Activated effector memory CD4-positive, alpha-beta T cell treated with Interleukin-2 at 50 U/mL for 16 hours (primary cell): Measurements from ENCODE around the gene TKTL1.
A peak's percentile ranks its signal among the peaks of the same experiment; 100 is the strongest.

Source experiments
- DNase-seq: peaks from one replicate; pipeline ENCODE4 v3.0.0-alpha.2; 2020

TKTL1 gene

DNA sequence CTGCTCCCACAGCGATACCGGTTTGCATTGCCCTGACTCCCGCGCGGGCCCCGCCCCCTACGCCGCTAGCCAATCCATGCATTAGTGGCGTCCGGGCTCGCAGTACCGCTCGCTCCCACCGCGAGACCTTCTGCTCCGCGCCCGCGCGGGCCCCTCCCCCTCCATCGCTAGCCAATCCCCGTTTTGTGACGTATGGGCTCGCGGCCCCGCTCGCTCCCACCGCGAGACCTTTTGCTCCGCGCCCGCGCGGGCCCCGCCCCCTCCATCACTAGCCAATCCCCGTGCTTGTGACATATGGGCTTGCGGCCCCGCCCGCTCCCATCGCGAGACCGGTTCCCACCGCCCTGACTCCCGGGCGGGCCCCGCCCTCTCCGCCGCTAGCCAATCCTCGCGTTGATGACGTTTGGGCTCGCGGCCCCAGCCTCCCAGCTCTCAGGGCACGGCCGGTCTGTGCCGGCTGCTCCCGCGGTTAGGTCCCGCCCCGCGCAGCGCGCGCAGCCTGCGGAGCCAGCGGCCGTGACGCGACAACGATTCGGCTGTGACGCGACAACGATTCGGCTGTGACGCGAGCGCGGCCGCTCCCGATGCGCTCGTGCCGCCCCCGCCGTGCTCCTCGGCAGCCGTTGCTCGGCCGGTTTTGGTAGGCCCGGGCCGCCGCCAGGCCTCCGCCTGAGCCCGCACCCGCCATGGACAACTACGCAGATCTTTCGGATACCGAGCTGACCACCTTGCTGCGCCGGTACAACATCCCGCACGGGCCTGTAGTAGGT lies 83.4 kb downstream of the TKTL1 start, which contains the start of gene EMD:
TSS of gene EMD (plus strand) at position 497 of the 770 bp plus-strand sequence. CDS start at position 687, 190 bp downstream.
- DNase-seq = peak; percentile 95

DNA sequence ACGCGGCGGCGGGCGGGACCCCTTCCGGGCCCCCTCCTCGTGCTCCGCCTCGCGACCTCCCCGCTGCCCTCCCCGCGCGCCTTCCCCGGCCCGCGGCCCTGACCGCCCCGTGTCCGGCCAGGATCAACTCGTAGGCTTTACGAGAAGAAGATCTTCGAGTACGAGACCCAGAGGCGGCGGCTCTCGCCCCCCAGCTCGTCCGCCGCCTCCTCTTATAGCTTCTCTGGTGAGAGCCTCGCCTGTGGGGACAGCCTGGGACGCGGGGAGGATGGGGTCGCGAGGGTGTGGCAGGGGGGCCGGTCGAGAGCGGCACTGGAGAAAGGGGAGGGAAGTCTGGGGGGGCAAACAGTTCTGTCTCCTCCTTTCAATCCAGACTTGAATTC lies 84.0 kb downstream of the TKTL1 start:
- no peak for DNase-seq
